OCI-LY7 (cell line): ENCODE data around the gene NPC1. TPM values are rescaled to one million over a fixed set of nuclear protein-coding genes. Genes with fewer than 3 reads are reported as not detected.

Experiments
- BruUV-seq: library from RNA; stranded (reverse); fragments of 400-500 nt; replicated peaks from 2 replicates; lab custom pipeline; 2021; lab: Mats Ljungman, UMichigan
- CTCF ChIA-PET: fragments of 300-600 bp; sonication (Branson Sonifier 250); formaldehyde crosslinking; loops from one replicate; lab custom pipeline; 2022; ENCODE audit warnings: antibody characterized with exemption; ENCODE audit not compliant: unreplicated experiment; lab: Charles Lee
- POLR2A ChIA-PET: fragments of 300-600 bp; sonication (Branson Sonifier 250); formaldehyde crosslinking; loops from one replicate; lab custom pipeline; 2022; ENCODE audit warnings: antibody characterized with exemption; lab: Charles Lee
- DNase-seq: peaks from one replicate; pipeline ENCODE4 v3.0.0-alpha.2; 2015; ENCODE audit warnings: low spot score
- H2AFZ ChIP-seq: fragments of 200-600 bp; sonication (generic), shearing (Covaris generic); 2 replicates; pipeline ENCODE4 v1.6.1; 2014; ENCODE audit warnings: mild to moderate bottlenecking, antibody characterized with exemption, low read length, moderate library complexity
- H3K27ac ChIP-seq: fragments of 200-600 bp; sonication (generic); 2 replicates; pipeline ENCODE4 v1.5.1; 2014; ENCODE audit warnings: mixed run types, low read depth, mild to moderate bottlenecking, moderate library complexity, low read length, inconsistent platforms; ENCODE audit not compliant: poor library complexity, severe bottlenecking
- H3K36me3 ChIP-seq: fragments of 200-600 bp; sonication (generic); 2 replicates; pipeline ENCODE4 v1.6.1; 2014; ENCODE audit warnings: mild to moderate bottlenecking, antibody characterized with exemption, low read length, moderate library complexity, mixed read lengths; ENCODE audit not compliant: insufficient read depth
- H3K4me1 ChIP-seq: fragments of 200-600 bp; sonication (generic); 2 replicates; pipeline ENCODE4 v1.5.1; 2014; ENCODE audit warnings: mild to moderate bottlenecking, low read length; ENCODE audit not compliant: insufficient read depth, poor library complexity, severe bottlenecking
- H3K4me2 ChIP-seq: fragments of 200-600 bp; sonication (generic); 2 replicates; pipeline ENCODE4 v1.6.1; 2014; ENCODE audit warnings: mild to moderate bottlenecking, low read length
- H3K4me3 ChIP-seq: fragments of 200-600 bp; sonication (generic); 2 replicates; pipeline ENCODE4 v1.5.1; 2014; ENCODE audit warnings: mild to moderate bottlenecking, low read depth, low read length; ENCODE audit not compliant: poor library complexity, severe bottlenecking
- H3K79me2 ChIP-seq: fragments of 200-600 bp; sonication (generic); 2 replicates; pipeline ENCODE4 v1.6.1; 2016; ENCODE audit warnings: low read depth, mild to moderate bottlenecking, low read length, moderate library complexity, mixed read lengths; ENCODE audit not compliant: insufficient read depth
- H3K9me2 ChIP-seq: fragments of 200-600 bp; sonication (generic); 2 replicates; pipeline ENCODE4 v1.6.1; 2016; ENCODE audit warnings: mild to moderate bottlenecking, low read length, mixed read lengths; ENCODE audit not compliant: insufficient read depth
- H3K9me3 ChIP-seq: fragments of 200-600 bp; sonication (generic); 2 replicates; pipeline ENCODE4 v1.6.1; 2014; ENCODE audit warnings: mild to moderate bottlenecking, mixed run types, low read length, mixed read lengths
- H4K20me1 ChIP-seq: fragments of 200-600 bp; sonication (generic); 2 replicates; pipeline ENCODE4 v1.6.1; 2014; ENCODE audit warnings: mild to moderate bottlenecking, antibody characterized with exemption, low read length, moderate library complexity, mixed read lengths; ENCODE audit not compliant: insufficient read depth
- EZH2phosphoT487 ChIP-seq: fragments of 200-600 bp; sonication (generic); IDR thresholded peaks from 2 replicates; pipeline ENCODE4 v1.6.1; 2018; ENCODE audit warnings: low read depth, borderline replicate concordance, mild to moderate bottlenecking, mixed run types, antibody characterized with exemption, low read length, moderate library complexity, mixed read lengths
- intact Hi-C: fragments of 100-400 bp; cut with micrococcal nuclease; formaldehyde crosslinking; loops from one replicate; pipeline ENCODE4 v1.10.0; 2022; ENCODE audit not compliant: unreplicated experiment
- total RNA-seq, 2 experiments: library from RNA; depleted of rRNA in 1 of 2; stranded (reverse); fragments of >200 nt in 1 of 2; shearing (Covaris generic) in 1 of 2; gene quantifications; 2 replicates each; pipeline ENCODE4 v1.2.3, GENCODE V29; 2014 to 2022
- TF ChIP-seq, protein P1 (sequence below): fragments of 200-600 bp; sonication (generic); conservative IDR thresholded peaks from 2 replicates; pipeline ENCODE4 v1.5.1; 2014; ENCODE audit warnings: mild to moderate bottlenecking, antibody characterized with exemption, low read length, moderate library complexity, mixed read lengths

NPC1 gene
- total RNA-seq, 2 experiments from 2014 or later = 26.0 to 38.9 TPM

GRCh38 chr18:23605941-23606340 is 19.6 kb upstream of the NPC1 start:
- H2AFZ ChIP-seq = no peak overlapping the region
- BruUV-seq = no TSS peak
- no peaks in the 10 kb centered on the region for H4K20me1 ChIP-seq
- intact Hi-C loops = no loop called here
- no peaks in the 10 kb centered on the region for H3K4me1 ChIP-seq
- no peaks in the 10 kb centered on the region for H3K9me2 ChIP-seq
- H3K79me2 ChIP-seq = no peaks in the 10 kb centered on the region
- ChIA-PET POLR2A (no interaction called here), CTCF (no interaction called here)
- no peak for DNase-seq
- H3K9me3 ChIP-seq = no peaks in the 10 kb centered on the region
- TF ChIP-seq, protein P1, sequence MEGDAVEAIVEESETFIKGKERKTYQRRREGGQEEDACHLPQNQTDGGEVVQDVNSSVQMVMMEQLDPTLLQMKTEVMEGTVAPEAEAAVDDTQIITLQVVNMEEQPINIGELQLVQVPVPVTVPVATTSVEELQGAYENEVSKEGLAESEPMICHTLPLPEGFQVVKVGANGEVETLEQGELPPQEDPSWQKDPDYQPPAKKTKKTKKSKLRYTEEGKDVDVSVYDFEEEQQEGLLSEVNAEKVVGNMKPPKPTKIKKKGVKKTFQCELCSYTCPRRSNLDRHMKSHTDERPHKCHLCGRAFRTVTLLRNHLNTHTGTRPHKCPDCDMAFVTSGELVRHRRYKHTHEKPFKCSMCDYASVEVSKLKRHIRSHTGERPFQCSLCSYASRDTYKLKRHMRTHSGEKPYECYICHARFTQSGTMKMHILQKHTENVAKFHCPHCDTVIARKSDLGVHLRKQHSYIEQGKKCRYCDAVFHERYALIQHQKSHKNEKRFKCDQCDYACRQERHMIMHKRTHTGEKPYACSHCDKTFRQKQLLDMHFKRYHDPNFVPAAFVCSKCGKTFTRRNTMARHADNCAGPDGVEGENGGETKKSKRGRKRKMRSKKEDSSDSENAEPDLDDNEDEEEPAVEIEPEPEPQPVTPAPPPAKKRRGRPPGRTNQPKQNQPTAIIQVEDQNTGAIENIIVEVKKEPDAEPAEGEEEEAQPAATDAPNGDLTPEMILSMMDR = no peak
- no peak for TF ChIP-seq EZH2phosphoT487
- H3K4me2 ChIP-seq = no peak overlapping the region
- H3K36me3 ChIP-seq = no peaks in the 10 kb centered on the region
- no peak overlapping the region for H3K4me3 ChIP-seq
- H3K27ac ChIP-seq = no peak overlapping the region

GRCh38 chr18:23599809-23600208 is 13.5 kb upstream of the NPC1 start:
- H3K27ac ChIP-seq = no peak overlapping the region
- intact Hi-C loops = no loop called here
- H2AFZ ChIP-seq = no peak overlapping the region
- no peak overlapping the region for H3K4me2 ChIP-seq
- no peak overlapping the region for H3K4me3 ChIP-seq
- no peaks in the 10 kb centered on the region for H3K79me2 ChIP-seq
- ChIA-PET POLR2A (interaction anchor here (0.6 to 1.9 kb wide), 2 partner anchors 12 to 1968 kb away, joined by 3 to 5 read pairs; no protein-coding TSS in a partner anchor), CTCF (no interaction called here)
- TF ChIP-seq, protein P1 = no peak
- H4K20me1 ChIP-seq = no peaks in the 10 kb centered on the region
- no peak for DNase-seq
- H3K9me2 ChIP-seq = no peaks in the 10 kb centered on the region
- H3K36me3 ChIP-seq = no peaks in the 10 kb centered on the region
- H3K4me1 ChIP-seq = peaks cover 6% of the 10 kb centered on the region
- no peaks in the 10 kb centered on the region for H3K9me3 ChIP-seq
- no TSS peak for BruUV-seq

- intact Hi-C loops = no loop called here
- ChIA-PET POLR2A (no interaction called here), CTCF (no interaction called here)
- Histone ChIP-seq H3K79me2 (no peaks in the 10 kb centered on the region), H3K9me3 (no peaks in the 10 kb centered on the region), H3K27ac (no peak overlapping the region), H3K9me2 (no peaks in the 10 kb centered on the region), H3K4me3 (no peak overlapping the region), H4K20me1 (no peaks in the 10 kb centered on the region), H3K36me3 (no peaks in the 10 kb centered on the region), H3K4me1 (peaks cover 6% of the 10 kb centered on the region), H3K4me2 (peak overlapping the region; percentile 12; the same call in 1 of the 2 replicates), H2AFZ (no peak overlapping the region)
- no TSS peak for BruUV-seq
- DNase-seq = peak; percentile 38
- TF ChIP-seq, protein P1 = no peak
- no peak for TF ChIP-seq EZH2phosphoT487
Observed at GRCh38 chr18:23596183-23596582, 9.9 kb upstream of the NPC1 start.
